ENCODE results near the gene DOK6. TPM values are rescaled to one million over a fixed set of nuclear protein-coding genes. Genes with fewer than 3 reads are reported as not detected.
A peak's percentile ranks its signal among the peaks of the same experiment; 100 is the strongest.

The DOK6 gene
- total RNA-seq, 1 experiment from 2014 or later: not detected

GRCh38 chr18:69538849-69539248, 138.2 kb downstream of the DOK6 start:
- DNase-seq (ENCODE audit: low read depth): no peak

GRCh38 chr18:69539404-69539803, 138.7 kb downstream of the DOK6 start:
- no peak for DNase-seq (ENCODE audit: low read depth)

GRCh38 chr18:69556228-69556627, 155.5 kb downstream of the DOK6 start:
- no peak for DNase-seq (ENCODE audit: low read depth)

GRCh38 chr18:69557282-69557681, 156.6 kb downstream of the DOK6 start:
- no peak for DNase-seq (ENCODE audit: low read depth)

- no peak for DNase-seq (ENCODE audit: low read depth)
Measured at GRCh38 chr18:69558052-69558451, 157.4 kb downstream of the DOK6 start.

GRCh38 chr18:69559604-69560003, 158.9 kb downstream of the DOK6 start:
- DNase-seq (ENCODE audit: low read depth): no peak

- DNase-seq (ENCODE audit: low read depth): no peak
Measured at GRCh38 chr18:69564602-69565001, 163.9 kb downstream of the DOK6 start.

GRCh38 chr18:69567813-69568488, 167.3 kb downstream of the DOK6 start:
- peak; percentile 6 for DNase-seq (ENCODE audit: low read depth)

- no peak for DNase-seq (ENCODE audit: low read depth)
Measured at GRCh38 chr18:69569133-69569532, 168.4 kb downstream of the DOK6 start.

- DNase-seq (ENCODE audit: low read depth): no peak
Measured at GRCh38 chr18:69574401-69574800, 173.7 kb downstream of the DOK6 start.

- DNase-seq (ENCODE audit: low read depth): peak; percentile 30
Measured at GRCh38 chr18:69580107-69580506, 179.4 kb downstream of the DOK6 start.

GRCh38 chr18:69584429-69584828, 183.7 kb downstream of the DOK6 start:
- DNase-seq (ENCODE audit: low read depth): no peak

GRCh38 chr18:69585696-69586095, 185.0 kb downstream of the DOK6 start:
- no peak for DNase-seq (ENCODE audit: low read depth)

- no peak for DNase-seq (ENCODE audit: low read depth)
Measured at GRCh38 chr18:69586537-69586936, 185.8 kb downstream of the DOK6 start.

GRCh38 chr18:69588301-69588700, 187.6 kb downstream of the DOK6 start:
- DNase-seq (ENCODE audit: low read depth): peak; percentile 2

GRCh38 chr18:69590150-69590549, 189.5 kb downstream of the DOK6 start:
- DNase-seq (ENCODE audit: low read depth): no peak

- no peak for DNase-seq (ENCODE audit: low read depth)
Measured at GRCh38 chr18:69596345-69596744, 195.7 kb downstream of the DOK6 start.

- no peak for DNase-seq (ENCODE audit: low read depth)
Measured at GRCh38 chr18:69597561-69597960, 196.9 kb downstream of the DOK6 start.

GRCh38 chr18:69599377-69599776, 198.7 kb downstream of the DOK6 start:
- DNase-seq (ENCODE audit: low read depth): no peak

- DNase-seq (ENCODE audit: low read depth): no peak
Measured at GRCh38 chr18:69612242-69612641, 211.6 kb downstream of the DOK6 start.

- no peak for DNase-seq (ENCODE audit: low read depth)
Measured at GRCh38 chr18:69616114-69616513, 215.4 kb downstream of the DOK6 start.

GRCh38 chr18:69617408-69617807, 216.7 kb downstream of the DOK6 start:
- no peak for DNase-seq (ENCODE audit: low read depth)

GRCh38 chr18:69617888-69618287, 217.2 kb downstream of the DOK6 start:
- no peak for DNase-seq (ENCODE audit: low read depth)

- DNase-seq (ENCODE audit: low read depth): no peak
Measured at GRCh38 chr18:69622184-69622583, 221.5 kb downstream of the DOK6 start.

Measured in RPMI7951 (cell line).